ENCODE measurements around the gene MPDZ.

Gene MPDZ

GRCh38 chr9:13100914-13101572 is 178.4 kb downstream of the MPDZ start:
- DNase-seq (no peak), ATAC-seq (ENCODE audit: insufficient read depth, low read depth) (no peak)
- no peak for TF ChIP-seq CTCF (IDR thresholded peaks at IDR 0.05; ENCODE audit: borderline replicate concordance, extremely low read depth, low read length, poor library complexity, severe bottlenecking)
- TF ChIP-seq EZH2 (IDR thresholded peaks at IDR 0.05; ENCODE audit: borderline replicate concordance, low read depth, low read length, severe bottlenecking) = no peak
- H3K79me2 ChIP-seq (ENCODE audit: insufficient read depth, low read length) = no peaks in the 10 kb centered on the region
- H3K36me3 ChIP-seq (ENCODE audit: insufficient read depth, low read length) = no peaks in the 10 kb centered on the region
- no peak overlapping the region for H3K27ac ChIP-seq (ENCODE audit: low read length)
- no peak overlapping the region for H2AFZ ChIP-seq (ENCODE audit: low read depth, low read length)
- H4K20me1 ChIP-seq (ENCODE audit: insufficient read depth, low read length) = no peaks in the 10 kb centered on the region
- no peak overlapping the region for H3K4me2 ChIP-seq (ENCODE audit: insufficient read depth, low read length)
- no peak overlapping the region for H3K4me3 ChIP-seq (ENCODE audit: low read depth in 1 of 2, low read length in 2 of 2)
- no peaks in the 10 kb centered on the region for H3K9me3 ChIP-seq (ENCODE audit: insufficient read depth, low read length, severe bottlenecking)
- no peak overlapping the region for H3K9ac ChIP-seq (ENCODE audit: low read depth, low read length)
- H3K4me1 ChIP-seq (ENCODE audit: insufficient read depth, low read length) = no peaks in the 10 kb centered on the region
- no peaks in the 10 kb centered on the region for H3K27me3 ChIP-seq (ENCODE audit: insufficient read depth, low read length, poor library complexity)

GRCh38 chr9:13095056-13095455 is 184.4 kb downstream of the MPDZ start:
- DNase-seq = no peak
- no peak for ATAC-seq (ENCODE audit: insufficient read depth, low read depth)
- no peak overlapping the region for H3K4me3 ChIP-seq (ENCODE audit: low read depth in 1 of 2, low read length in 2 of 2)

GRCh38 chr9:13090628-13091027 is 188.9 kb downstream of the MPDZ start:
- H4K20me1 ChIP-seq (ENCODE audit: insufficient read depth, low read length) = no peaks in the 10 kb centered on the region
- no peak overlapping the region for H3K4me3 ChIP-seq (ENCODE audit: low read depth in 1 of 2, low read length in 2 of 2)
- H3K27me3 ChIP-seq (ENCODE audit: insufficient read depth, low read length, poor library complexity) = no peaks in the 10 kb centered on the region
- no peak overlapping the region for H3K9ac ChIP-seq (ENCODE audit: low read depth, low read length)
- H3K79me2 ChIP-seq (ENCODE audit: insufficient read depth, low read length) = no peaks in the 10 kb centered on the region
- TF ChIP-seq CTCF (IDR thresholded peaks at IDR 0.05; ENCODE audit: borderline replicate concordance, extremely low read depth, low read length, poor library complexity, severe bottlenecking) (no peak), EZH2 (IDR thresholded peaks at IDR 0.05; ENCODE audit: borderline replicate concordance, low read depth, low read length, severe bottlenecking) (no peak)
- H3K9me3 ChIP-seq (ENCODE audit: insufficient read depth, low read length, severe bottlenecking) = no peaks in the 10 kb centered on the region
- no peak overlapping the region for H2AFZ ChIP-seq (ENCODE audit: low read depth, low read length)
- no peak overlapping the region for H3K4me2 ChIP-seq (ENCODE audit: insufficient read depth, low read length)
- DNase-seq = no peak
- H3K4me1 ChIP-seq (ENCODE audit: insufficient read depth, low read length) = no peaks in the 10 kb centered on the region
- H3K36me3 ChIP-seq (ENCODE audit: insufficient read depth, low read length) = no peaks in the 10 kb centered on the region
- H3K27ac ChIP-seq (ENCODE audit: low read length) = no peak overlapping the region
- ATAC-seq (ENCODE audit: insufficient read depth, low read depth) = no peak

More at GRCh38 chr9:13095056-13095455, 184.4 kb downstream of the MPDZ start:
- Histone ChIP-seq H3K9ac (ENCODE audit: low read depth, low read length) (no peak overlapping the region), H3K79me2 (ENCODE audit: insufficient read depth, low read length) (no peaks in the 10 kb centered on the region), H3K4me2 (ENCODE audit: insufficient read depth, low read length) (no peak overlapping the region), H4K20me1 (ENCODE audit: insufficient read depth, low read length) (no peaks in the 10 kb centered on the region), H2AFZ (ENCODE audit: low read depth, low read length) (no peak overlapping the region), H3K27ac (ENCODE audit: low read length) (no peak overlapping the region), H3K27me3 (ENCODE audit: insufficient read depth, low read length, poor library complexity) (no peaks in the 10 kb centered on the region), H3K9me3 (ENCODE audit: insufficient read depth, low read length, severe bottlenecking) (no peaks in the 10 kb centered on the region), H3K4me1 (ENCODE audit: insufficient read depth, low read length) (no peaks in the 10 kb centered on the region), H3K36me3 (ENCODE audit: insufficient read depth, low read length) (no peaks in the 10 kb centered on the region)
- TF ChIP-seq EZH2 (IDR thresholded peaks at IDR 0.05; ENCODE audit: borderline replicate concordance, low read depth, low read length, severe bottlenecking) = no peak
- no peak for TF ChIP-seq CTCF (IDR thresholded peaks at IDR 0.05; ENCODE audit: borderline replicate concordance, extremely low read depth, low read length, poor library complexity, severe bottlenecking)
